ENCODE results near the gene ZNF155. TPM values are rescaled to one million over a fixed set of nuclear protein-coding genes. Genes with fewer than 3 reads are reported as not detected.

ZNF155 gene
- total RNA-seq, 1 donor from 2014 or later = 8.1 TPM

DNA sequence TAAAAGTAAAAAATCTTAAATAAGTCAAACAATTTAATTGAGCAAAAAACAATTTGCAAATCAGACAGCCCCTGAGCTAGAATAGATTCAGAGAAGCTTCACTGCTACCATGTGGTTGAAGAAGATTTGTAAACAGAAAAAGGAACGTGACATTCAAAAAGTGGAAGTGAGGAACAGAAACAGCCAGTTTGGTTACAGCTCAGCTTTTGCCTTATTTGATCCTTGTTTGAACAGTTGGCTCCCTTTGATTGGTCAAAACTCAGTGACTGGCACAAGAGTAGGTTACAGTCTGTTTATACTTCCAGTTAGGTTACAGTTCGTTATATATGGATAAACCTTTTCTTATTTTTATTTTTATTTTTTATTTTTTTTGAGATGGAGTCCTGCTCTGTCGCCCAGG lies 27.2 kb upstream of the ZNF155 start:
- Mint-ChIP-seq H3K4me3 (ENCODE audit: unreplicated experiment) (no peak overlapping the region), H3K27ac (ENCODE audit: unreplicated experiment) (no peak overlapping the region), H3K36me3 (ENCODE audit: unreplicated experiment) (peaks cover 54% of the 10 kb centered on the region), H3K9me3 (ENCODE audit: unreplicated experiment) (peaks cover 42% of the 10 kb centered on the region), H3K4me1 (ENCODE audit: unreplicated experiment) (peaks cover 5% of the 10 kb centered on the region), H3K27me3 (ENCODE audit: unreplicated experiment) (no peaks in the 10 kb centered on the region)
- TF ChIP-seq CTCF (IDR thresholded peaks at IDR 0.05) = no peak
- no peak for DNase-seq (ENCODE audit: extremely low spot score, unreplicated experiment)

GRCh38 chr19:43957891-43958290 lies 26.1 kb upstream of the ZNF155 start:
- DNase-seq (ENCODE audit: extremely low spot score, unreplicated experiment) = no peak
- Mint-ChIP-seq H3K36me3 (ENCODE audit: unreplicated experiment) (peaks cover 61% of the 10 kb centered on the region), H3K9me3 (ENCODE audit: unreplicated experiment) (peaks cover 47% of the 10 kb centered on the region), H3K27me3 (ENCODE audit: unreplicated experiment) (no peaks in the 10 kb centered on the region), H3K27ac (ENCODE audit: unreplicated experiment) (no peak overlapping the region), H3K4me1 (ENCODE audit: unreplicated experiment) (no peaks in the 10 kb centered on the region), H3K4me3 (ENCODE audit: unreplicated experiment) (no peak overlapping the region)
- no peak for TF ChIP-seq CTCF (IDR thresholded peaks at IDR 0.05)

GRCh38 chr19:43960411-43960810 lies 23.6 kb upstream of the ZNF155 start:
- no peak for TF ChIP-seq CTCF (IDR thresholded peaks at IDR 0.05)
- no peaks in the 10 kb centered on the region for H3K27me3 Mint-ChIP-seq (ENCODE audit: unreplicated experiment)
- DNase-seq (ENCODE audit: extremely low spot score, unreplicated experiment) = no peak
- H3K4me1 Mint-ChIP-seq (ENCODE audit: unreplicated experiment) = no peaks in the 10 kb centered on the region
- H3K4me3 Mint-ChIP-seq (ENCODE audit: unreplicated experiment) = no peak overlapping the region
- peaks cover 58% of the 10 kb centered on the region for H3K9me3 Mint-ChIP-seq (ENCODE audit: unreplicated experiment)
- peaks cover 70% of the 10 kb centered on the region for H3K36me3 Mint-ChIP-seq (ENCODE audit: unreplicated experiment)
- no peak overlapping the region for H3K27ac Mint-ChIP-seq (ENCODE audit: unreplicated experiment)

GRCh38 chr19:43966079-43966694 lies 17.8 kb upstream of the ZNF155 start:
- Mint-ChIP-seq H3K27ac (ENCODE audit: unreplicated experiment) (no peak overlapping the region), H3K27me3 (ENCODE audit: unreplicated experiment) (no peaks in the 10 kb centered on the region), H3K9me3 (ENCODE audit: unreplicated experiment) (peaks cover 64% of the 10 kb centered on the region), H3K4me1 (ENCODE audit: unreplicated experiment) (no peaks in the 10 kb centered on the region), H3K4me3 (ENCODE audit: unreplicated experiment) (no peak overlapping the region), H3K36me3 (ENCODE audit: unreplicated experiment) (peaks cover 88% of the 10 kb centered on the region)
- no peak for TF ChIP-seq CTCF (IDR thresholded peaks at IDR 0.05)
- DNase-seq (ENCODE audit: extremely low spot score, unreplicated experiment) = no peak

DNA sequence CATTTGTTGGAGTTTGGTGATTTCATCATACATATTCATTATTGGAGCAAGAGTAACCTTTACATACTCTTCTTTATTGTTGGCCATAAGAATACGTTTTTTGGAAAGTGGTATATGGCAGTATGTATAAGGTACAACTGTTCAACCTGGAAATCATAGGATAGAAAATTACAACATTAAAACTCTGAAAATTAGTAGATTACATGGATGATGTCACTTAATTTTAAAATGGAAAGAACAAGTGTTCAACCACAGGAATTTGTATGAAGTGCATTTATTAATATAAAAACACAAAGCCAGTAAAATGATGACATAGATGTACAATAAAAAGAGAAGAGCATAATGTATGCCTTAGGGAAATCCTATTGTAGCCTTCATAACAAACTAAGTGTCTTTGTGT lies 7.3 kb upstream of the ZNF155 start:
- Mint-ChIP-seq H3K4me1 (ENCODE audit: unreplicated experiment) (no peaks in the 10 kb centered on the region), H3K9me3 (ENCODE audit: unreplicated experiment) (peaks cover 69% of the 10 kb centered on the region), H3K4me3 (ENCODE audit: unreplicated experiment) (no peak overlapping the region), H3K27ac (ENCODE audit: unreplicated experiment) (no peak overlapping the region), H3K36me3 (ENCODE audit: unreplicated experiment) (peaks cover 50% of the 10 kb centered on the region), H3K27me3 (ENCODE audit: unreplicated experiment) (no peaks in the 10 kb centered on the region)
- TF ChIP-seq CTCF (IDR thresholded peaks at IDR 0.05) = no peak
- no peak for DNase-seq (ENCODE audit: extremely low spot score, unreplicated experiment)

All from osteocyte (in vitro differentiated cells).